ENCODE results near the gene MCU.

Gene MCU

DNA sequence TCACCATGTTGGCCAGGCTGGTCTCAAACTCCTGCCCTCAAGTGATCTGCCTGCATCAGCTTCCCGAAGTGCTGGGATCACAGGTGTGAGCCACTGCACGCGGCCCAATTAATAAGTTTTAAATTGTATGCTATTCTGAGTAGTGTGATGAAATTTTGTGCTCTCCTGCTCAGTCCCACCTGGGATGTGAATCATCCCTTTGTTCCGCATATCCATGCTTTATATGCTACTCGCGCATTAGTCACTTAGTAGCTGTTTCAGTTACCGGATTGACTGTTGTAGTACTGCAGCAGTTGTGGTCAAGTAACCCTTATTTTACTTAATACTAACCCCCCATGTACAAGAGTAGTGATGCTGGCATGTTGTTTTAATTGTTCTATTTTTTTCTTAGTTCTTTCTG lies 154.3 kb downstream of the MCU start:
- POLR2A ChIA-PET: no interaction called here
- no peak for DNase-seq (ENCODE audit: extremely low spot score)
- TF ChIP-seq, protein P1, sequence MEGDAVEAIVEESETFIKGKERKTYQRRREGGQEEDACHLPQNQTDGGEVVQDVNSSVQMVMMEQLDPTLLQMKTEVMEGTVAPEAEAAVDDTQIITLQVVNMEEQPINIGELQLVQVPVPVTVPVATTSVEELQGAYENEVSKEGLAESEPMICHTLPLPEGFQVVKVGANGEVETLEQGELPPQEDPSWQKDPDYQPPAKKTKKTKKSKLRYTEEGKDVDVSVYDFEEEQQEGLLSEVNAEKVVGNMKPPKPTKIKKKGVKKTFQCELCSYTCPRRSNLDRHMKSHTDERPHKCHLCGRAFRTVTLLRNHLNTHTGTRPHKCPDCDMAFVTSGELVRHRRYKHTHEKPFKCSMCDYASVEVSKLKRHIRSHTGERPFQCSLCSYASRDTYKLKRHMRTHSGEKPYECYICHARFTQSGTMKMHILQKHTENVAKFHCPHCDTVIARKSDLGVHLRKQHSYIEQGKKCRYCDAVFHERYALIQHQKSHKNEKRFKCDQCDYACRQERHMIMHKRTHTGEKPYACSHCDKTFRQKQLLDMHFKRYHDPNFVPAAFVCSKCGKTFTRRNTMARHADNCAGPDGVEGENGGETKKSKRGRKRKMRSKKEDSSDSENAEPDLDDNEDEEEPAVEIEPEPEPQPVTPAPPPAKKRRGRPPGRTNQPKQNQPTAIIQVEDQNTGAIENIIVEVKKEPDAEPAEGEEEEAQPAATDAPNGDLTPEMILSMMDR (IDR thresholded peaks at IDR 0.05; ENCODE audit: control extremely low read depth, extremely low read depth, low read depth, missing control alignments): no peak
- CTCF ChIA-PET: no interaction called here

DNA sequence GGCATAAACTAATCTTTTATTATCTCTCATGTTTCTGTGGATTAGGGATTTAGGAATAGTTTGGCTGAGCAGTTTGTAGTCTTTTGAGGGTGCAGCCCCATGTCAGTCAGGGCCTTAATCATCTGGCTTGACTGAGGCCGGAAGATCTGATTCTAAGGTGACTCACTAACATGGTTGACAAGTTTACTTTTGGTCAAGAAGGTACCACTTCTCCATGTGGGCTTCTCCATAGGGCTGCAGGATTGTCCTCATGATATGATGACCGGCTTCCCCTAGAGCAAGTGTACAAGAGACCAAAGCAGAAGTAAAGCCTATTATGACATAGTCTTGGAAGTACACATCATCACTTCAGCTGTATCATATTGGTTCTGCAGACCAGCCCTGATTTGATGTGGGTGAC lies 155.7 kb downstream of the MCU start:
- TF ChIP-seq, protein P1 (IDR thresholded peaks at IDR 0.05; ENCODE audit: control extremely low read depth, extremely low read depth, low read depth, missing control alignments): no peak
- DNase-seq (ENCODE audit: extremely low spot score): no peak
- CTCF ChIA-PET: no interaction called here
- POLR2A ChIA-PET: no interaction called here

DNA sequence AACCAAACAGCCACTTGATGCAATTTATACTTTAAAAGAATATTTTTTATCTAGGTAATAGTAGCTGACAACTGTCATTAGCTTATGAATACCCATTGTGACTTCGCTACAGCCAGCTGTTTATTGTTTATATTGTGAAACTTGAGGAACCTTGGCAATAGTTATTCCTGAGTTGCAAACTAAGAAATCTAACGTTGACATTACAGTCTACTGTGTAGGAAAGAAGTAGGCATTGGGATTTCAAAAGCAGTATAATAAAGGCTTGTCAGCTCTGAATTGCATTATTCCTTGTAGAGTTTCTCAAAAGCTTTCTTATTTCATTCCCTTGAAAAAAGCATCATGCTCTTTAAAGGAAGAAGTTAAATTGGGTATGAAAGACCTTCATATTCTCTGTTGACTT lies 158.9 kb downstream of the MCU start:
- POLR2A ChIA-PET: no interaction called here
- CTCF ChIA-PET: interaction anchor here (0.9 to 1.7 kb wide), 4 partner anchors 8 to 486 kb away, joined by 3 to 5 read pairs (median 4); no protein-coding TSS in a partner anchor

DNA sequence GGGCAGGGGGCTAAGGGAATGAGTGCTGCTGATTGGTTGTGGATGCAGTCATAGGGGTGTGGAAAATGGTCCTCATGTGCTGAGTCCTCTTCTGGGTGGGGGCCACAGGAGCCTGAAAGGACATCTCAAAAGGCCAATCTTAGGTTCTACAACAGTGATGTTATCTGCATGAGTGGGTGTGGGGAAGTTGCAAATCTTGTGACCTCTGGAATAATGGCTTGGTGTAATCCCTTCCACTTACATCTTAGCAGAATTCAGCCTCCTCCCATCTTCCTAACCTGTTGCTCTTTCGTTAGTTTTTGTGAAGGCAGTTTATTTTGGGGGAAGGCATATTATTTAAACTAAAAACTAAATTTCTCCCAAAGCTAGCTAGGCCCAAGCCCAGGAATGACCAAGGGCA lies 159.6 kb downstream of the MCU start:
- POLR2A ChIA-PET: no interaction called here
- TF ChIP-seq, protein P1 (IDR thresholded peaks at IDR 0.05; ENCODE audit: control extremely low read depth, extremely low read depth, low read depth, missing control alignments): no peak
- no peak for DNase-seq (ENCODE audit: extremely low spot score)
- CTCF ChIA-PET: interaction anchor here (1.7 kb wide), 1 partner anchor 9 kb away, joined by 5 read pairs; no protein-coding TSS in a partner anchor

More for the DNA sequence above, 158.9 kb downstream of the MCU start:
- DNase-seq (ENCODE audit: extremely low spot score): no peak
- TF ChIP-seq, protein P1 (IDR thresholded peaks at IDR 0.05; ENCODE audit: control extremely low read depth, extremely low read depth, low read depth, missing control alignments): no peak

DNA sequence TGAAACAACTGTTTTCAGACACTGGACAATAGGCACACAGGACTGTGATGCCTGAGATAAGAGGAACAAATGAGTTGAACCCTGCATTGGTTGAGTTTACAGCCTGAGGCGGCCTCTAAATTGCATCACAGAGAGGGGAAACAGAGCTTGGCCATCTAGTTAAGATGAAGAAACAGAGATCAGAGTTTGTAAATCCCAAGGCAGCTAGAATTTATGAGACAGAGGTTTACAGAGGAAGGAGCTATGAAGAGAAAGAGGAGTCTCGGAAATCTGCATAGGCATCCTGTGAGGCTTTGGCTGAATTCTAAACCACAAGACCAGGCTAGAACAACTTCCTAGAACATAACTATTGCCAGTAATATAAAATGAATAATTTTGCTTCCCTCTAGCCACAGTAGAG lies 160.6 kb downstream of the MCU start:
- TF ChIP-seq, protein P1 (IDR thresholded peaks at IDR 0.05; ENCODE audit: control extremely low read depth, extremely low read depth, low read depth, missing control alignments): no peak
- ChIA-PET POLR2A (no interaction called here), CTCF (interaction anchor here (0.6 kb wide), 1 partner anchor 12 kb away, joined by 3 read pairs; no protein-coding TSS in a partner anchor)
- no peak for DNase-seq (ENCODE audit: extremely low spot score)

DNA sequence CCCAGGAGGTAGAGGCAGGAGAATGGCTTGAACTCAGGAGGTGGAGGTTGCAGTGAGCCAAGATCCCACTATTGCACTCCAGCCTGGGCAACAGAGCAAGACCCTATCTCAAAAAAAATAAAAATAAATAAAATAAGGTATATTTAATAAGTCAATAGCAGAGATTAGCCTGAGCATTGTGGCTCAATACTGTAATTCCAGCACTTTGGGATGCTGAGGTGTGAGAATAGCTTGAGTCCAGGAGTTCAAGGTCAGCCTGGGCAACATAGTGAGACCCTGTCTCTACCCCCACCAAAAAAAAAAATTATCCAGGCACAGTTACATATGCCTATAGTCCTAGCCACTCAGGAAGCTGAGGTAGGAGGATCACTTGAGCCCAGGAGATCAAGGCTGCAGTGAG lies 163.2 kb downstream of the MCU start:
- DNase-seq (ENCODE audit: extremely low spot score): no peak
- CTCF ChIA-PET: interaction anchor here (0.6 kb wide), 1 partner anchor 12 kb away, joined by 3 read pairs; no protein-coding TSS in a partner anchor
- POLR2A ChIA-PET: no interaction called here
- TF ChIP-seq, protein P1 (IDR thresholded peaks at IDR 0.05; ENCODE audit: control extremely low read depth, extremely low read depth, low read depth, missing control alignments): no peak

DNA sequence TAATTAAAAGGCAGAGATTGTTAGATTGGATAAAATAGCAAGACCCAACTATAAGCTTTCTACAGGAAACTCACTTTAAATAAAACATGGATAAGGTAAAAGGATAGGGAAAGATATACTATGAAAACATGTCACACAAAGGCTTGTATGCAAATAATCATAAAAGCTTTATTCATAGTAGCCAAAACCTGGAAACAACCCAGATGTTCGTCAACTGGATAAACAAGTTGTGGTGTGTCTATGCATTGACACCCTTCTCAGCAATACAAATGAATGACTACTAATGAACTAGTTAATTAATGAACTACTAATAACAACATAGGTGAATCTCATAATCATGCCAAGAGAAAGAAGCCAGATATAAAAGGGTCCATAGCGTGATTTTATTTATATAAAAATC lies 163.8 kb downstream of the MCU start:
- CTCF ChIA-PET: interaction anchor here (0.6 kb wide), 1 partner anchor 11 kb away, joined by 3 read pairs; no protein-coding TSS in a partner anchor

More for the DNA sequence above, 163.8 kb downstream of the MCU start:
- no peak for DNase-seq (ENCODE audit: extremely low spot score)
- POLR2A ChIA-PET: no interaction called here
- TF ChIP-seq, protein P1 (IDR thresholded peaks at IDR 0.05; ENCODE audit: control extremely low read depth, extremely low read depth, low read depth, missing control alignments): no peak

Measured in GM10248 (cell line).